Heart right ventricle (tissue), 16 donors: ENCODE results near the gene ADAMTS12. TPM values are rescaled to one million over a fixed set of nuclear protein-coding genes. Genes with fewer than 3 reads are reported as not detected.

Experiments
- ATAC-seq, 8 donors: fragments of 200-7000 bp; cut with Tn5 transposase; one replicate each; pipeline ENCODE4 v1.9.1; 2020; ENCODE audit warnings: mild to moderate bottlenecking in 8 of 8, moderate library complexity in 8 of 8, moderate number of reproducible peaks in 1 of 8
- DNase-seq, 2 donors: peaks; one replicate each; pipeline ENCODE4 v3.0.0-alpha.2; 2020
- H3K27ac ChIP-seq, 10 donors: fragments of 200-600 bp; sonication (generic) in 2 of 10; one replicate each; pipeline versions ENCODE4 v1.5.0 to v1.8.0; 2020 to 2022; ENCODE audit warnings: mild to moderate bottlenecking in 3 of 10
- H3K27me3 ChIP-seq, 7 donors: fragments of 200-600 bp; one replicate each; pipeline ENCODE4 v1.8.0; 2021 to 2022; ENCODE audit warnings: mild to moderate bottlenecking in 2 of 7
- H3K36me3 ChIP-seq, 9 donors: fragments of 200-600 bp; sonication (generic) in 1 of 9; one replicate each; pipeline versions ENCODE4 v1.5.0 to v1.8.0; 2020 to 2022; ENCODE audit warnings: mild to moderate bottlenecking in 2 of 9
- H3K4me1 ChIP-seq, 9 donors: fragments of 200-600 bp; sonication (generic) in 1 of 9; one replicate each; pipeline versions ENCODE4 v1.5.0 to v1.8.0; 2020 to 2022; ENCODE audit warnings: mild to moderate bottlenecking in 4 of 9
- H3K4me3 ChIP-seq, 10 donors: fragments of 200-600 bp; sonication (generic) in 2 of 10; one replicate each; pipeline versions ENCODE4 v1.5.0 to v1.8.0; 2020 to 2022; ENCODE audit warnings: mild to moderate bottlenecking in 7 of 10, moderate library complexity in 2 of 10
- H3K9me3 ChIP-seq, 11 donors: fragments of 200-600 bp in 10 of 11; sonication (generic) in 2 of 11; one replicate each; pipeline versions ENCODE4 v1.5.0 to v1.8.0; 2013 to 2022; ENCODE audit warnings: mild to moderate bottlenecking in 2 of 11, control low read depth in 1 of 11, moderate library complexity in 1 of 11
- WGBS, 2 donors: extraction: QIAGEN DNeasy Blood & Tissue Kit; methylation state at CpG; one replicate each; pipeline ENCODE4 v1.1.7; 2013; ENCODE audit warnings: inconsistent platforms in 1 of 2; 5-methylcytosine and 5-hydroxymethylcytosine counted together
- intact Hi-C, 10 donors: fragments of 100-400 bp; cut with DNase I; formaldehyde crosslinking; loops; one replicate each; pipeline versions ENCODE4 v1.11.1 to v1.14.2; 2022
- polyA plus RNA-seq, 2 donors: library from polyadenylated mRNA; stranded (reverse); fragments of 200-250 nt; gene quantifications; one replicate each; pipeline ENCODE4 v1.2.3, GENCODE V29; 2013
- total RNA-seq, 10 donors: library from RNA; stranded (reverse); fragmentation: NEBNext Ultra II Directional in 3 of 10; extraction: Animal tissue kit (Norgen Biotek cat#: 25700) in 3 of 10; gene quantifications; one replicate each; pipeline versions ENCODE4 v1.2.1 to v1.2.4, GENCODE V29; 2021 to 2023
- TF ChIP-seq, protein P1 (sequence below), 9 donors: fragments of 200-600 bp; sonication (generic) in 2 of 9; IDR thresholded peaks; one replicate each; pipeline versions ENCODE4 v1.5.0 to v1.8.0; 2021 to 2022; ENCODE audit warnings: antibody characterized with exemption in 9 of 9, mild to moderate bottlenecking in 5 of 9, moderate library complexity in 1 of 9
- donor health status: Arrhythmogenic right ventricular cardiomyopathy.
- donor health status: ischemic (EF 13 %, LVEDD 7.1; RV severe dilation, severe dysfunction).
- donor health status: healthy with polysubstance abuse.
- donor health status: DM: no; HTN: yes; CAD: no.
- donor health status: DM: no; HTN: no; CAD: no.
- donor health status: ischemic (EF 25% LVEDD 6.9; RV normal size, moderate dysfunction).
- donor health status: ischemic (EF 25% LVEDD 5.7; RV mildly dilated, moderate dysfunction).
- donor health status: healthy.
- donor health status: DM: yes; HTN: yes; CAD: no.
- donor health status: Ischemic cardiomyopathy.
- donor health status: ischemic (EF 35%, LVEDD 5.7; RV mildly dilated, moderate dysfunction).
- donor health status: nonischemic (EF 11% LVEDD 7.7; RV severe dilation, severe dysfunction).
- donor health status: DM: yes; HTN: yes; CAD: no.
- donor health status: PGD.
- donor health status: ischemic (EF 29% LVEDD 5.4; RV normal size, mild dysfunction).
- donor health status: nonischemic (EF 23%, LVEDD 6.1; RV moderate dilation, normal function).

The ADAMTS12 gene
- total and polyA plus RNA-seq, 12 donors, result 0.37 to 3.7 (median 1.3) TPM

DNA sequence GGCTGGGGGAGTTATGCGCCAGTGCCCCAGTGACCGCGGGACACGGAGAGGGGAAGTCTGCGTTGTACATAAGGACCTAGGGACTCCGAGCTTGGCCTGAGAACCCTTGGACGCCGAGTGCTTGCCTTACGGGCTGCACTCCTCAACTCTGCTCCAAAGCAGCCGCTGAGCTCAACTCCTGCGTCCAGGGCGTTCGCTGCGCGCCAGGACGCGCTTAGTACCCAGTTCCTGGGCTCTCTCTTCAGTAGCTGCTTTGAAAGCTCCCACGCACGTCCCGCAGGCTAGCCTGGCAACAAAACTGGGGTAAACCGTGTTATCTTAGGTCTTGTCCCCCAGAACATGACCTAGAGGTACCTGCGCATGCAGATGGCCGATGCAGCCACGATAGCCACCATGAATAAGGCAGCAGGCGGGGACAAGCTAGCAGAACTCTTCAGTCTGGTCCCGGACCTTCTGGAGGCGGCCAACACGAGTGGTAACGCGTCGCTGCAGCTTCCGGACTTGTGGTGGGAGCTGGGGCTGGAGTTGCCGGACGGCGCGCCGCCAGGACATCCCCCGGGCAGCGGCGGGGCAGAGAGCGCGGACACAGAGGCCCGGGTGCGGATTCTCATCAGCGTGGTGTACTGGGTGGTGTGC, 44.7 kb upstream of the ADAMTS12 start, which contains the start of gene RXFP3:
Gene RXFP3, plus strand, starts transcription at position 6 of the 636 bp plus-strand sequence. Its CDS starts 355 bp downstream, at position 361.
- intact Hi-C loops, result loop anchor here in 4 of 10 donors (10.0 kb wide), 2 partner anchors 472 to 502 kb away; no protein-coding TSS in a partner anchor
- Histone ChIP-seq H3K36me3 (no peaks in the 10 kb centered on the region), H3K27ac (no peak within 1 kb of the TSS), H3K27me3 (peaks cover 0 to 72% (median 64%) of the 10 kb centered on the region in 7 donors), H3K9me3 (no peaks in the 10 kb centered on the region), H3K4me3 (peak within 1 kb of the TSS; percentile 5 to 54 (median 42)), H3K4me1 (peaks cover 0 to 19% (median 15%) of the 10 kb centered on the region in 9 donors)
- DNase-seq, result peak in 1 of 2 donors; percentile 19
- peak in 7 of 8 donors; percentile 16 to 65 (median 53) for ATAC-seq
- 4 to 6% methylated on average over 45 of the region's 45 CpGs for WGBS, 2 donors
- TF ChIP-seq, protein P1, sequence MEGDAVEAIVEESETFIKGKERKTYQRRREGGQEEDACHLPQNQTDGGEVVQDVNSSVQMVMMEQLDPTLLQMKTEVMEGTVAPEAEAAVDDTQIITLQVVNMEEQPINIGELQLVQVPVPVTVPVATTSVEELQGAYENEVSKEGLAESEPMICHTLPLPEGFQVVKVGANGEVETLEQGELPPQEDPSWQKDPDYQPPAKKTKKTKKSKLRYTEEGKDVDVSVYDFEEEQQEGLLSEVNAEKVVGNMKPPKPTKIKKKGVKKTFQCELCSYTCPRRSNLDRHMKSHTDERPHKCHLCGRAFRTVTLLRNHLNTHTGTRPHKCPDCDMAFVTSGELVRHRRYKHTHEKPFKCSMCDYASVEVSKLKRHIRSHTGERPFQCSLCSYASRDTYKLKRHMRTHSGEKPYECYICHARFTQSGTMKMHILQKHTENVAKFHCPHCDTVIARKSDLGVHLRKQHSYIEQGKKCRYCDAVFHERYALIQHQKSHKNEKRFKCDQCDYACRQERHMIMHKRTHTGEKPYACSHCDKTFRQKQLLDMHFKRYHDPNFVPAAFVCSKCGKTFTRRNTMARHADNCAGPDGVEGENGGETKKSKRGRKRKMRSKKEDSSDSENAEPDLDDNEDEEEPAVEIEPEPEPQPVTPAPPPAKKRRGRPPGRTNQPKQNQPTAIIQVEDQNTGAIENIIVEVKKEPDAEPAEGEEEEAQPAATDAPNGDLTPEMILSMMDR (IDR thresholded peaks at IDR 0.05), result no peak

DNA sequence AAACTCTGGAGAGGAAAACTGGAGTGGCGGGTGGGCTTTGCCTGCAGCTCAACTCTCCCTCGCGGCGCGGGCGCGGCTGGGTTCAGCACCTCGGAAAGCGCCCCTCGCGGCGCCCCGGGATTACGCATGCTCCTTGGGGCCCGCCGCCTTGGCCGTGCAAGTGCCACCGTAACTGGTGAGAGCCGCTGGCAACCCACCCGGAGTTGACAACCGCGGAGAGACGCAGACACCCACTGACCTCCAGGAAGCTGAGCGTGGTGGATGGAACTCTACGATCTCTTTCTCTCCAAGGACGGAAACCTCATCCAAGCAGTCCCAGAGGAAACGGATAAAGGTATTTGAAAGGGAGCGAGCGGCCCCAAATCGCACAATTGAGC, 44.2 kb upstream of the ADAMTS12 start:
- WGBS, 2 donors, result 1 to 2% methylated on average over 30 of the region's 30 CpGs
- Histone ChIP-seq H3K27me3 (peaks cover 0 to 67% (median 59%) of the 10 kb centered on the region in 7 donors), H3K9me3 (no peaks in the 10 kb centered on the region), H3K4me1 (peaks cover 0 to 19% (median 15%) of the 10 kb centered on the region in 9 donors), H3K27ac (no peak overlapping the region), H3K36me3 (no peaks in the 10 kb centered on the region), H3K4me3 (peak overlapping the region; percentile 5 to 54 (median 42))
- ATAC-seq, result peak; percentile 84 to 95 (median 89)
- TF ChIP-seq, protein P1 (IDR thresholded peaks at IDR 0.05), result peak in 6 of 9 donors; percentile 18 to 37 (median 26)
- intact Hi-C loops, result loop anchor here in 4 of 10 donors (10.0 kb wide), 2 partner anchors 471 to 501 kb away; no protein-coding TSS in a partner anchor
- DNase-seq, result peak; percentile 48 to 68

DNA sequence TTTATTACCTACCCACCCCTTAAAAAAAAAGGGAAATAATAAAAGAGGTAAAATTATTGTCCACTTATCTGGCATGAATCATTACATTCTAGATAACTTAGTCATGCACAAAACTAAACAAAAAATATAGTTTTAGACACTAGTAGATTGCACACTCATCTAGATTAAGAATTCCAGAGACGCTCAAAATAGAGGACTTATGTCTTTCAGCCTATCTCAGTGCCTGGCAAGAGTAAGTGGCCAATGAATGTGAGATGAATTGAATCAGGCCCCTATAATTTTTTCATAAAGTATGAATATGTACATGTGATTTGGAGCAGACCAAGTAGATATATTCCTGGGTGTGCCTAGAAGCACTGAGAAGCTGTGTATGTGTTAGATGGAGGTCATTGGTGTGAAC, 42.4 kb upstream of the ADAMTS12 start:
- H3K27me3 ChIP-seq, result peaks cover 0 to 49% (median 41%) of the 10 kb centered on the region in 7 donors
- peaks cover 0 to 19% (median 15%) of the 10 kb centered on the region in 9 donors for H3K4me1 ChIP-seq
- ATAC-seq, result no peak

DNA sequence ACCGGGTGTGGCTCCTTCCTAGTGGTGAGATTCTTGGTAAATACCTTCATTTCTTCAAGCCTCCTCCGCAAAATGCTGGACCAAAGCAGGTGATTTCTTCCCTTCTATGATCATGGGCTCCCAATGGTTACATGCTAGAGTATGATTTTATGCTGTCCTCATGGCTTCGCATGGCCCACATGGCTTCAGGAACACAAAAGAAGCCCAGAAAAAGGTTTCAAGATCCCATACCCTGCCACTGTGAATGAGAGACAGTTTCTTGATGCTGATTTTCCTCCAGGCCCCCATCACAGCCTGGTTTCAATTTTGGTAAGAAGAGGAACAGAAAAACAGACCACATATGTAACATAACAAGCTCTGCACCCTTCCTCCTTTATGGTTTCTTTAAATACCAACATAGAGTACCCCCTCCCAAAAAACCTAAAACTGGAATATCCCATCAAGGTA, 42.0 kb upstream of the ADAMTS12 start:
- Histone ChIP-seq H3K9me3 (no peaks in the 10 kb centered on the region), H3K4me3 (no peak overlapping the region), H3K27me3 (peaks cover 0 to 44% (median 37%) of the 10 kb centered on the region in 7 donors), H3K4me1 (peaks cover 0 to 19% (median 15%) of the 10 kb centered on the region in 9 donors), H3K36me3 (no peaks in the 10 kb centered on the region), H3K27ac (no peak overlapping the region)
- ATAC-seq, result no peak
- TF ChIP-seq, protein P1 (IDR thresholded peaks at IDR 0.05), result no peak
- intact Hi-C loops, result loop anchor here in 9 of 10 donors (2.0 to 10.0 kb wide), 6 partner anchors 469 to 501 kb away; no protein-coding TSS in a partner anchor
- WGBS, 2 donors, result 90 to 94% methylated on average over 3 of the region's 3 CpGs
- DNase-seq, result no peak

More for the DNA sequence above, 42.4 kb upstream of the ADAMTS12 start:
- no peaks in the 10 kb centered on the region for H3K36me3 ChIP-seq
- intact Hi-C loops, result loop anchor here in 9 of 10 donors (2.0 to 10.0 kb wide), 6 partner anchors 469 to 502 kb away; no protein-coding TSS in a partner anchor
- TF ChIP-seq, protein P1 (IDR thresholded peaks at IDR 0.05), result no peak
- no peaks in the 10 kb centered on the region for H3K9me3 ChIP-seq
- WGBS, 2 donors, result 81 to 87% methylated on average over 1 of the region's 1 CpG
- H3K4me3 ChIP-seq, result no peak overlapping the region
- no peak for DNase-seq
- H3K27ac ChIP-seq, result no peak overlapping the region
